Transverse colon (tissue), 4 donors: ENCODE data around the gene ISYNA1. TPM values are rescaled to one million over a fixed set of nuclear protein-coding genes. Genes with fewer than 3 reads are reported as not detected.

ENCODE experiments used
- DNase-seq: peaks from one replicate; pipeline ENCODE4 v3.0.0-alpha.2; 2019
- H3K27ac ChIP-seq, 4 donors: fragments of 200-600 bp; sonication (generic); 2 replicates each; pipeline ENCODE4 v1.5.1; 2016 to 2018; ENCODE audit warnings: inconsistent platforms in 4 of 4
- H3K27me3 ChIP-seq: fragments of 200-600 bp; sonication (generic); 2 replicates; pipeline ENCODE4 v1.5.1; 2017; ENCODE audit warnings: inconsistent platforms
- H3K36me3 ChIP-seq, 4 donors: fragments of 200-600 bp; sonication (generic); 2 replicates each; pipeline ENCODE4 v1.5.1; 2017 to 2019; ENCODE audit warnings: inconsistent platforms in 4 of 4
- H3K4me1 ChIP-seq, 4 donors: fragments of 200-600 bp; sonication (generic); 2 replicates each; pipeline ENCODE4 v1.5.1; 2017 to 2020; ENCODE audit warnings: inconsistent platforms in 4 of 4
- H3K4me3 ChIP-seq, 4 donors: fragments of 200-600 bp; sonication (generic); 1 replicate in 1 of 4; 2 replicates in 3 of 4; pipeline versions ENCODE4 v1.5.1 to v1.6.1; 2017 to 2019; ENCODE audit warnings: inconsistent platforms in 4 of 4
- H3K9me3 ChIP-seq, 2 donors: fragments of 200-600 bp; sonication (generic); 2 replicates each; pipeline ENCODE4 v1.5.1; 2017 to 2019; ENCODE audit warnings: inconsistent platforms in 2 of 2
- CTCF ChIP-seq, 5 experiments: fragments of 200-600 bp in 3 of 5; fragments of 450-650 bp in 2 of 5; sonication (generic) in 3 of 5; IDR thresholded peaks; 1 replicate in 2 of 5; 2 replicates in 3 of 5; pipeline ENCODE4 v1.5.1; 2016 to 2017; ENCODE audit warnings: antibody characterized with exemption in 5 of 5, inconsistent platforms in 3 of 5, mild to moderate bottlenecking in 2 of 5, moderate library complexity in 1 of 5
- EP300 ChIP-seq: sonication (generic); formaldehyde crosslinking; IDR thresholded peaks from one replicate; pipeline ENCODE4 v1.6.1; 2017; ENCODE audit warnings: antibody characterized with exemption, low read depth
- POLR2A ChIP-seq: fragments of 450-650 bp; IDR thresholded peaks from one replicate; pipeline ENCODE4 v1.6.1; 2016; ENCODE audit warnings: antibody characterized with exemption, mild to moderate bottlenecking, moderate library complexity
- POLR2AphosphoS5 ChIP-seq, 3 donors: sonication (generic); formaldehyde crosslinking; IDR thresholded peaks; one replicate each; pipeline ENCODE4 v1.6.1; 2016; ENCODE audit warnings: antibody characterized with exemption in 3 of 3
- WGBS, 2 donors: methylation state at CpG; one replicate each; pipeline ENCODE4 v1.1.5; 2018; ENCODE audit warnings: low coverage in 1 of 2; 5-methylcytosine and 5-hydroxymethylcytosine counted together
- in situ Hi-C, 4 donors: fragments of 200-750 bp; cut with MboI; loops; one replicate each; pipeline versions ENCODE4 v1.15.0 to v1.15.1; 2017; ENCODE audit warnings: low sequenced_read_pairs in 3 of 4, low pct_ligation_motif_present in 1 of 4, low pct_unique_long_range_greater_than_20kb in 1 of 4
- intact Hi-C: fragments of 100-400 bp; cut with DNase I; formaldehyde crosslinking; loops from one replicate; pipeline ENCODE4 v1.15.1; 2023; ENCODE audit warnings: low total_unique reads
- total RNA-seq, 4 donors: library from RNA; depleted of rRNA; stranded (reverse); fragments of >200 nt; gene quantifications; one replicate each; pipeline ENCODE4 v1.1.0, GENCODE V29; 2016

ISYNA1 gene
- total RNA-seq, 4 donors from 2014 or later, result 3.0 to 15.1 (median 8.8) TPM

GRCh38 chr19:18433015-18433691 lies 4.8 kb downstream of the ISYNA1 start:
- Histone ChIP-seq H3K27me3 (peaks cover 9% of the 10 kb centered on the region), H3K4me3 (peak overlapping the region; percentile 25 to 53 (median 36)), H3K36me3 (no peaks in the 10 kb centered on the region), H3K4me1 (peaks cover 16 to 48% (median 39%) of the 10 kb centered on the region in 4 donors), H3K27ac (peak overlapping the region; percentile 43 to 72 (median 52)), H3K9me3 (no peaks in the 10 kb centered on the region)
- intact Hi-C loops (no loop called here), in situ Hi-C loops (no loop called here)
- WGBS, 2 donors, result 43% methylated on average over 9 of the region's 59 CpGs; no CpG with 5 or more reads in 1 of the 2 donors
- DNase-seq, result no peak
- TF ChIP-seq EP300, result no peak
- peak in 1 of 3 donors; percentile 24 for TF ChIP-seq POLR2AphosphoS5 (IDR thresholded peaks at IDR 0.05)
- no peak for TF ChIP-seq POLR2A
- no peak for TF ChIP-seq CTCF (IDR thresholded peaks at IDR 0.05)

- in situ Hi-C loops (no loop called here), intact Hi-C loops (no loop called here)
- Histone ChIP-seq H3K4me3 (peak overlapping the region in 3 of 4 donors; percentile 25 to 53 (median 45)), H3K27me3 (peaks cover 4% of the 10 kb centered on the region), H3K36me3 (no peaks in the 10 kb centered on the region), H3K27ac (peak overlapping the region in 3 of 4 donors; percentile 46 to 72 (median 59)), H3K4me1 (peaks cover 11 to 43% (median 32%) of the 10 kb centered on the region in 4 donors), H3K9me3 (no peaks in the 10 kb centered on the region)
- TF ChIP-seq EP300, result no peak
- TF ChIP-seq POLR2A, result no peak
- no peak for TF ChIP-seq POLR2AphosphoS5 (IDR thresholded peaks at IDR 0.05)
- no peak for TF ChIP-seq CTCF (IDR thresholded peaks at IDR 0.05)
- 66% methylated on average over 13 of the region's 13 CpGs; no CpG with 5 or more reads in 1 of the 2 donors for WGBS, 2 donors
- DNase-seq, result no peak
These were observed 5.5 kb downstream of the ISYNA1 start for GRCh38 chr19:18432275-18433014.

GRCh38 chr19:18431351-18432197 lies 6.4 kb downstream of the ISYNA1 start:
- Histone ChIP-seq H3K27ac (no peak overlapping the region), H3K4me3 (no peak overlapping the region), H3K9me3 (no peaks in the 10 kb centered on the region), H3K27me3 (no peaks in the 10 kb centered on the region), H3K4me1 (peaks cover 8 to 36% (median 24%) of the 10 kb centered on the region in 4 donors), H3K36me3 (no peaks in the 10 kb centered on the region)
- TF ChIP-seq POLR2A (no peak), CTCF (IDR thresholded peaks at IDR 0.05) (no peak), EP300 (no peak), POLR2AphosphoS5 (IDR thresholded peaks at IDR 0.05) (no peak)
- no peak for DNase-seq
- intact Hi-C loops (no loop called here), in situ Hi-C loops (no loop called here)
- WGBS, 2 donors, result 82% methylated on average over 27 of the region's 34 CpGs; no CpG with 5 or more reads in 1 of the 2 donors
